HG02852 (cell line): Measurements from ENCODE around the gene FCHSD1.
"Not testable (repeated sequence)": the region's sequence is repeated elsewhere in the genome, so short reads cannot be mapped to it uniquely, and the experiment has no call there.

ENCODE experiments used
- ATAC-seq: cut with Tn5 transposase; IDR thresholded peaks from one replicate; pipeline ENCODE4 v1.9.1; 2021; ENCODE audit warnings: mild to moderate bottlenecking, moderate library complexity; ENCODE audit not compliant: unreplicated experiment

Gene FCHSD1

GRCh38 chr5:141618030-141618803 lies 33.0 kb downstream of the FCHSD1 start:
- peak; percentile 33 for ATAC-seq

- ATAC-seq = no peak
Measured at GRCh38 chr5:141617682-141618029, 33.6 kb downstream of the FCHSD1 start.

GRCh38 chr5:141617128-141617527 lies 34.1 kb downstream of the FCHSD1 start:
- ATAC-seq = no peak

- no peak for ATAC-seq
Measured at GRCh38 chr5:141615991-141616720, 35.1 kb downstream of the FCHSD1 start.

- no peak for ATAC-seq
Measured at GRCh38 chr5:141613344-141613743, 37.9 kb downstream of the FCHSD1 start.

GRCh38 chr5:141611289-141611688 lies 39.9 kb downstream of the FCHSD1 start:
- no peak for ATAC-seq

GRCh38 chr5:141609921-141610320 lies 41.3 kb downstream of the FCHSD1 start:
- not testable (repeated sequence) for ATAC-seq

- ATAC-seq = no peak
Measured at GRCh38 chr5:141609044-141609443, 42.2 kb downstream of the FCHSD1 start.

- ATAC-seq = no peak
Measured at GRCh38 chr5:141608557-141608956, 42.7 kb downstream of the FCHSD1 start.

GRCh38 chr5:141608046-141608445 lies 43.2 kb downstream of the FCHSD1 start:
- ATAC-seq = no peak

- ATAC-seq = peak; percentile 96
Measured at GRCh38 chr5:141605523-141606277, 45.5 kb downstream of the FCHSD1 start.

- ATAC-seq = no peak
Measured at GRCh38 chr5:141603923-141604717, 47.1 kb downstream of the FCHSD1 start.

GRCh38 chr5:141602606-141603005 lies 48.6 kb downstream of the FCHSD1 start:
- ATAC-seq = no peak

- peak; percentile 47 for ATAC-seq
Measured at GRCh38 chr5:141598391-141599345, 52.5 kb downstream of the FCHSD1 start.

- ATAC-seq = no peak
Measured at GRCh38 chr5:141597814-141598213, 53.4 kb downstream of the FCHSD1 start.

- no peak for ATAC-seq
Measured at GRCh38 chr5:141597394-141597793, 53.8 kb downstream of the FCHSD1 start.

- no peak for ATAC-seq
Measured at GRCh38 chr5:141596867-141597266, 54.4 kb downstream of the FCHSD1 start.

GRCh38 chr5:141590127-141590526 lies 61.1 kb downstream of the FCHSD1 start:
- no peak for ATAC-seq
